Tibial nerve (tissue), 4 donors: ENCODE results near the gene LOXHD1.

Experiments
- CTCF ChIP-seq, 5 experiments: fragments of 200-600 bp in 3 of 5; fragments of 450-650 bp in 2 of 5; sonication (generic) in 3 of 5; IDR thresholded peaks; one replicate each; pipeline ENCODE4 v1.5.1; 2016 to 2019; ENCODE audit warnings: antibody characterized with exemption in 5 of 5, mild to moderate bottlenecking in 3 of 5, moderate library complexity in 2 of 5
- EP300 ChIP-seq, 2 donors: sonication (generic); formaldehyde crosslinking; IDR thresholded peaks; one replicate each; pipeline ENCODE4 v1.6.1; 2017; ENCODE audit warnings: antibody characterized with exemption in 2 of 2, mild to moderate bottlenecking in 1 of 2
- POLR2A ChIP-seq, 2 donors: fragments of 450-650 bp; IDR thresholded peaks; one replicate each; pipeline ENCODE4 v1.6.1; 2017; ENCODE audit warnings: antibody characterized with exemption in 2 of 2, mild to moderate bottlenecking in 2 of 2, moderate library complexity in 2 of 2

DNA sequence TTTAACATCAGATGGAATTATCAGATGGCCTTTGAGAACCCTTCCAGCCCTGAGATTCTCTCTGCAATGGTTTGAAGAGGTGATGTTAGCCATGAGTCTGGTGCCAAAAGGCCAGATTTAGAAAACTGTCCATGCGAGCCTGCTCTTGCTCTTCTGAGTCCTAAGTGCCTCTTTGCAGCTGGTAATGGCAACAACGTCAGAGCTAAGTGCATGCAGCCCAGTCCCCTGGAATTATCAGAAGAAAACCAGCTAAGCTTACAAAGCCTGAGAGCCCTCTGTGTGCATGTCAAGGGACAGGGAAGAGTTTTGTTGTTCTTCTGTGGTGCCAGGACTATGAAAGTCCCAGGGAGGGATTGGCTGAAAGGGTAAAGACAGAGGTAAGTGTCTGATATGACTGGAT is 89.8 kb downstream of the LOXHD1 start:
- TF ChIP-seq EP300 (IDR thresholded peaks at IDR 0.05) (no peak), CTCF (IDR thresholded peaks at IDR 0.05) (no peak), POLR2A (IDR thresholded peaks at IDR 0.05) (no peak)
